Smooth muscle cell (in vitro differentiated cells): ENCODE results near the gene NR2C1. TPM values are rescaled to one million over a fixed set of nuclear protein-coding genes. Genes with fewer than 3 reads are reported as not detected.

Source experiments
- DNase-seq: peaks from one replicate; lab custom pipeline; 2025; ENCODE audit not compliant: unreplicated experiment; lab: John Stamatoyannopoulos, UW
- H2AFZ ChIP-seq: fragments of 200-600 bp; sonication (generic); 2 replicates; pipeline ENCODE4 v1.6.0; 2016; ENCODE audit warnings: antibody characterized with exemption, low read depth, mild to moderate bottlenecking
- H3F3A ChIP-seq: fragments of 200-600 bp; sonication (generic); 2 replicates; pipeline ENCODE4 v1.6.0; 2017; ENCODE audit warnings: antibody characterized with exemption, low read depth
- H3K27ac ChIP-seq: fragments of 200-600 bp; sonication (generic); 2 replicates; pipeline ENCODE4 v1.5.1; 2016; ENCODE audit warnings: low read depth, mild to moderate bottlenecking
- H3K27me3 ChIP-seq: fragments of 200-600 bp; sonication (generic); 2 replicates; pipeline ENCODE4 v1.6.1; 2016; ENCODE audit warnings: low read depth, mild to moderate bottlenecking
- H3K36me3 ChIP-seq: fragments of 200-600 bp; sonication (generic); 2 replicates; pipeline ENCODE4 v1.5.1; 2016; ENCODE audit warnings: low read depth
- H3K4me1 ChIP-seq: fragments of 200-600 bp; sonication (generic); 2 replicates; pipeline ENCODE4 v1.5.1; 2016; ENCODE audit warnings: low read depth
- H3K4me2 ChIP-seq: fragments of 200-600 bp; sonication (generic); 2 replicates; pipeline ENCODE4 v1.6.0; 2016; ENCODE audit warnings: mild to moderate bottlenecking
- H3K4me3 ChIP-seq: fragments of 200-600 bp; sonication (generic); 2 replicates; pipeline ENCODE4 v1.5.1; 2016; ENCODE audit warnings: mild to moderate bottlenecking
- H3K79me2 ChIP-seq: fragments of 200-600 bp; sonication (generic); 2 replicates; pipeline ENCODE4 v1.6.0; 2016; ENCODE audit warnings: low read depth, mild to moderate bottlenecking
- H3K9ac ChIP-seq: fragments of 200-600 bp; sonication (generic); 2 replicates; pipeline ENCODE4 v1.6.0; 2016; ENCODE audit warnings: low read depth
- H3K9me3 ChIP-seq: fragments of 200-600 bp; sonication (generic); replicated peaks from 2 replicates; pipeline ENCODE4 v1.5.1; 2016; ENCODE audit warnings: low read depth
- H4K20me1 ChIP-seq: fragments of 200-600 bp; sonication (generic); 2 replicates; pipeline ENCODE4 v1.6.0; 2016; ENCODE audit warnings: low read depth
- CTCF ChIP-seq: fragments of 200-600 bp; sonication (generic); IDR thresholded peaks from 2 replicates; pipeline ENCODE4 v1.5.1; 2017; ENCODE audit warnings: borderline replicate concordance, mild to moderate bottlenecking, antibody characterized with exemption; ENCODE audit not compliant: insufficient read depth, poor library complexity, severe bottlenecking
- WGBS: methylation state at CpG from one replicate; pipeline ENCODE4 v1.1.7; 2016; ENCODE audit warnings: low lambda C conversion rate; 5-methylcytosine and 5-hydroxymethylcytosine counted together
- polyA plus RNA-seq: library from polyadenylated mRNA; unstranded; fragments of >200 nt; fragmentation: Nextera tagmentation; extraction: Ambion mirVana; gene quantifications from 2 replicates; pipeline ENCODE4 v1.2.1, GENCODE V29; 2016
- total RNA-seq: library from RNA; depleted of rRNA; stranded (reverse); fragments of >200 nt; gene quantifications from 2 replicates; pipeline ENCODE4 v1.2.3, GENCODE V29; 2014

The NR2C1 gene
- total and polyA plus RNA-seq, 2 experiments from 2014 or later = 23.7 to 48.0 TPM

GRCh38 chr12:95034750-95035149 lies 38.7 kb downstream of the NR2C1 start:
- 100% methylated on average over 1 of the region's 1 CpG for WGBS
- H3K27ac ChIP-seq = no peak overlapping the region
- H4K20me1 ChIP-seq = no peaks in the 10 kb centered on the region
- H3K79me2 ChIP-seq = no peaks in the 10 kb centered on the region
- no peak for TF ChIP-seq CTCF
- H3K27me3 ChIP-seq = no peaks in the 10 kb centered on the region
- H3K4me1 ChIP-seq = no peaks in the 10 kb centered on the region
- H2AFZ ChIP-seq = no peak overlapping the region
- no peak overlapping the region for H3K4me3 ChIP-seq
- H3K4me2 ChIP-seq = no peak overlapping the region
- no peak for DNase-seq
- H3K36me3 ChIP-seq = peaks cover 6% of the 10 kb centered on the region
- no peak overlapping the region for H3K9ac ChIP-seq
- H3F3A ChIP-seq = no peaks in the 10 kb centered on the region
- no peaks in the 10 kb centered on the region for H3K9me3 ChIP-seq

- Histone ChIP-seq H3K4me1 (no peaks in the 10 kb centered on the region), H3K9me3 (no peaks in the 10 kb centered on the region), H3K9ac (no peak overlapping the region), H3K4me3 (no peak overlapping the region), H3K79me2 (no peaks in the 10 kb centered on the region), H3F3A (no peaks in the 10 kb centered on the region), H3K27me3 (no peaks in the 10 kb centered on the region), H4K20me1 (no peaks in the 10 kb centered on the region), H3K36me3 (no peaks in the 10 kb centered on the region), H3K4me2 (no peak overlapping the region), H2AFZ (no peak overlapping the region), H3K27ac (no peak overlapping the region)
- DNase-seq = no peak
- no peak for TF ChIP-seq CTCF
- 97% methylated on average over 2 of the region's 2 CpGs for WGBS
These were observed 50.9 kb downstream of the NR2C1 start for GRCh38 chr12:95022477-95022876.

- H3K9me3 ChIP-seq = no peaks in the 10 kb centered on the region
- H3F3A ChIP-seq = no peaks in the 10 kb centered on the region
- H4K20me1 ChIP-seq = no peaks in the 10 kb centered on the region
- 92% methylated on average over 1 of the region's 1 CpG for WGBS
- H3K36me3 ChIP-seq = no peaks in the 10 kb centered on the region
- no peak for DNase-seq
- H3K4me2 ChIP-seq = no peak overlapping the region
- no peak overlapping the region for H3K9ac ChIP-seq
- H2AFZ ChIP-seq = no peak overlapping the region
- no peak overlapping the region for H3K27ac ChIP-seq
- no peak overlapping the region for H3K4me3 ChIP-seq
- no peak for TF ChIP-seq CTCF
- H3K79me2 ChIP-seq = no peaks in the 10 kb centered on the region
- H3K27me3 ChIP-seq = no peaks in the 10 kb centered on the region
- no peaks in the 10 kb centered on the region for H3K4me1 ChIP-seq
These were observed 55.9 kb downstream of the NR2C1 start for GRCh38 chr12:95017482-95017881.

GRCh38 chr12:95016120-95016519 lies 57.3 kb downstream of the NR2C1 start:
- Histone ChIP-seq H4K20me1 (no peaks in the 10 kb centered on the region), H3K9me3 (no peaks in the 10 kb centered on the region), H3K79me2 (no peaks in the 10 kb centered on the region), H3K27ac (no peak overlapping the region), H3F3A (no peaks in the 10 kb centered on the region), H3K4me2 (no peak overlapping the region), H3K36me3 (no peaks in the 10 kb centered on the region), H3K27me3 (no peaks in the 10 kb centered on the region), H2AFZ (no peak overlapping the region), H3K4me1 (no peaks in the 10 kb centered on the region), H3K9ac (no peak overlapping the region), H3K4me3 (no peak overlapping the region)
- no peak for TF ChIP-seq CTCF
- no peak for DNase-seq
- 94% methylated on average over 2 of the region's 2 CpGs for WGBS
